Gastrocnemius medialis (tissue), 4 donors: Measurements from ENCODE around the gene RNU5B-1. TPM values are rescaled to one million over a fixed set of nuclear protein-coding genes. Genes with fewer than 3 reads are reported as not detected.

Experiments used
- ATAC-seq, 2 donors: fragments of 150-250 bp; one replicate each; pipeline ENCODE4 v1.9.1; 2016
- DNase-seq, 2 donors: peaks; one replicate each; pipeline ENCODE4 v3.0.0-alpha.2; 2019
- H3K27ac ChIP-seq, 4 donors: fragments of 200-600 bp; sonication (generic); 1 replicate in 1 of 4; 2 replicates in 3 of 4; pipeline ENCODE4 v1.5.1; 2016 to 2018; ENCODE audit warnings: mild to moderate bottlenecking in 2 of 4, moderate library complexity in 1 of 4
- H3K27me3 ChIP-seq, 3 donors: fragments of 200-600 bp; sonication (generic) in 2 of 3; 1 replicate in 1 of 3; 2 replicates in 2 of 3; pipeline versions ENCODE4 v1.5.1 to v1.6.0; 2016 to 2019; ENCODE audit warnings: mild to moderate bottlenecking in 1 of 3, moderate library complexity in 1 of 3
- H3K36me3 ChIP-seq, 2 donors: fragments of 200-600 bp; sonication (generic) in 1 of 2; one replicate each; pipeline ENCODE4 v1.5.1; 2017 to 2018
- H3K4me1 ChIP-seq, 2 donors: fragments of 200-600 bp; sonication (generic) in 1 of 2; one replicate each; pipeline ENCODE4 v1.5.1; 2016 to 2017; ENCODE audit warnings: mild to moderate bottlenecking in 2 of 2
- H3K4me3 ChIP-seq, 4 donors: fragments of 200-600 bp; sonication (generic) in 3 of 4; 1 replicate in 1 of 4; 2 replicates in 3 of 4; pipeline ENCODE4 v1.5.1; 2016 to 2019; ENCODE audit warnings: mild to moderate bottlenecking in 2 of 4
- H3K9me3 ChIP-seq, 3 donors: fragments of 200-600 bp; sonication (generic) in 2 of 3; 1 replicate in 1 of 3; 2 replicates in 2 of 3; pipeline ENCODE4 v1.5.1; 2016 to 2019
- CTCF ChIP-seq, 5 experiments: fragments of 450-650 bp in 3 of 5; fragments of 200-600 bp in 2 of 5; sonication (generic) in 2 of 5; IDR thresholded peaks in 4 of 5; conservative IDR thresholded peaks in 1 of 5; 1 replicate in 4 of 5; 2 replicates in 1 of 5; pipeline ENCODE4 v1.5.1; 2016 to 2019; ENCODE audit warnings: antibody characterized with exemption in 5 of 5, mild to moderate bottlenecking in 3 of 5, moderate library complexity in 3 of 5
- POLR2A ChIP-seq, 2 donors: fragments of 450-650 bp; IDR thresholded peaks; one replicate each; pipeline ENCODE4 v1.6.1; 2017; ENCODE audit warnings: antibody characterized with exemption in 2 of 2, mild to moderate bottlenecking in 2 of 2, moderate library complexity in 2 of 2
- in situ Hi-C, 4 donors: fragments of 200-750 bp; cut with MboI; loops; one replicate each; pipeline versions ENCODE4 v1.15.0 to v1.8.0; 2017; ENCODE audit warnings: low sequenced_read_pairs in 4 of 4
- intact Hi-C: fragments of 100-400 bp; cut with DNase I; formaldehyde crosslinking; loops from one replicate; pipeline ENCODE4 v1.15.1; 2023; ENCODE audit warnings: low total_unique reads
- total RNA-seq, 4 donors: library from RNA; depleted of rRNA; stranded (reverse); fragments of >200 nt; gene quantifications; one replicate each; pipeline versions ENCODE4 v1.1.0 to v1.2.3, GENCODE V29; 2016

Gene RNU5B-1
- total RNA-seq, 4 donors from 2014 or later = not detected

- intact Hi-C loops (no loop called here), in situ Hi-C loops (loop anchor here in 1 of 4 donors (25.0 kb wide), 1 partner anchor 222 kb away; the partner anchor contains the start of genes MTFMT and SLC51B)
- Histone ChIP-seq H3K27ac (peak overlapping the region; percentile 15 to 63 (median 42)), H3K36me3 (peaks cover 3 to 70% of the 10 kb centered on the region in 2 donors), H3K9me3 (no peaks in the 10 kb centered on the region), H3K27me3 (no peaks in the 10 kb centered on the region), H3K4me3 (no peak overlapping the region), H3K4me1 (peaks cover 0 to 6% of the 10 kb centered on the region in 2 donors)
- DNase-seq (peak; percentile 8 to 58), ATAC-seq (peak; percentile 63 to 64)
- TF ChIP-seq CTCF (IDR thresholded peaks at IDR 0.05 in 4 of 5, conservative IDR thresholded peaks at IDR 0.05 in 1 of 5) (no peak), POLR2A (IDR thresholded peaks at IDR 0.05) (no peak)
These were observed 45.1 kb upstream of the RNU5B-1 start for GRCh38 chr15:65259367-65259797.

GRCh38 chr15:65260968-65261367, 43.5 kb upstream of the RNU5B-1 start:
- Histone ChIP-seq H3K4me3 (no peak overlapping the region), H3K9me3 (no peaks in the 10 kb centered on the region), H3K27ac (no peak overlapping the region), H3K36me3 (peaks cover 3 to 66% of the 10 kb centered on the region in 2 donors), H3K4me1 (peaks cover 0 to 6% of the 10 kb centered on the region in 2 donors), H3K27me3 (no peaks in the 10 kb centered on the region)
- no peak for DNase-seq
- no peak for ATAC-seq
- in situ Hi-C loops = loop anchor here in 2 of 4 donors (5.0 to 25.0 kb wide), 3 partner anchors 64 to 224 kb away; partner anchors contain the start of genes MTFMT (in 1 of the 2) and SLC51B (in 1 of the 2)
- TF ChIP-seq POLR2A (IDR thresholded peaks at IDR 0.05) = no peak
- intact Hi-C loops = no loop called here

GRCh38 chr15:65263313-65263712, 41.2 kb upstream of the RNU5B-1 start:
- ATAC-seq (no peak), DNase-seq (no peak)
- H3K27ac ChIP-seq = no peak overlapping the region
- in situ Hi-C loops = loop anchor here in 2 of 4 donors (5.0 to 25.0 kb wide), 3 partner anchors 66 to 226 kb away; partner anchors contain the start of genes MTFMT (in 1 of the 2) and SLC51B (in 1 of the 2)
- no peaks in the 10 kb centered on the region for H3K9me3 ChIP-seq
- H3K4me3 ChIP-seq = no peak overlapping the region
- H3K36me3 ChIP-seq = peaks cover 0 to 53% of the 10 kb centered on the region in 2 donors
- peaks cover 0 to under 1% of the 10 kb centered on the region in 2 donors for H3K4me1 ChIP-seq
- no peak for TF ChIP-seq POLR2A (IDR thresholded peaks at IDR 0.05)
- TF ChIP-seq CTCF (IDR thresholded peaks at IDR 0.05 in 4 of 5, conservative IDR thresholded peaks at IDR 0.05 in 1 of 5) = no peak
- intact Hi-C loops = no loop called here
- no peaks in the 10 kb centered on the region for H3K27me3 ChIP-seq

- peaks cover 0 to 42% of the 10 kb centered on the region in 2 donors for H3K36me3 ChIP-seq
- TF ChIP-seq CTCF (IDR thresholded peaks at IDR 0.05 in 4 of 5, conservative IDR thresholded peaks at IDR 0.05 in 1 of 5) (no peak), POLR2A (IDR thresholded peaks at IDR 0.05) (no peak)
- no peak for ATAC-seq
These were observed 39.5 kb upstream of the RNU5B-1 start for GRCh38 chr15:65264863-65265430.

GRCh38 chr15:65266469-65266868, 38.0 kb upstream of the RNU5B-1 start:
- DNase-seq (no peak), ATAC-seq (no peak)
- TF ChIP-seq CTCF (IDR thresholded peaks at IDR 0.05 in 4 of 5, conservative IDR thresholded peaks at IDR 0.05 in 1 of 5) (no peak), POLR2A (IDR thresholded peaks at IDR 0.05) (no peak)
- in situ Hi-C loops (loop anchor here in 1 of 4 donors (10.0 to 25.0 kb wide), 2 partner anchors 72 to 229 kb away; partner anchors contain the start of genes MTFMT and SLC51B), intact Hi-C loops (no loop called here)
- peaks cover 0 to 35% of the 10 kb centered on the region in 2 donors for H3K36me3 ChIP-seq
- peaks cover 6 to 7% of the 10 kb centered on the region in 2 donors for H3K4me1 ChIP-seq
- H3K27ac ChIP-seq = no peak overlapping the region
- no peaks in the 10 kb centered on the region for H3K27me3 ChIP-seq
- H3K4me3 ChIP-seq = no peak overlapping the region
- no peaks in the 10 kb centered on the region for H3K9me3 ChIP-seq

More at GRCh38 chr15:65264863-65265430, 39.5 kb upstream of the RNU5B-1 start:
- intact Hi-C loops (no loop called here), in situ Hi-C loops (loop anchor here in 2 of 4 donors (5.0 to 25.0 kb wide), 3 partner anchors 68 to 228 kb away; partner anchors contain the start of genes MTFMT (in 1 of the 2) and SLC51B (in 1 of the 2))
- no peaks in the 10 kb centered on the region for H3K4me1 ChIP-seq
- no peaks in the 10 kb centered on the region for H3K27me3 ChIP-seq
- no peaks in the 10 kb centered on the region for H3K9me3 ChIP-seq
- no peak overlapping the region for H3K4me3 ChIP-seq
- no peak overlapping the region for H3K27ac ChIP-seq
- DNase-seq = no peak
